OCI-LY7 (cell line): ENCODE results near the gene MESD.

Experiments
- CTCF ChIP-seq: fragments of 200-600 bp; sonication (generic); conservative IDR thresholded peaks from 2 replicates; pipeline ENCODE4 v1.5.1; 2014; ENCODE audit warnings: mild to moderate bottlenecking, antibody characterized with exemption, low read length, moderate library complexity, mixed read lengths
- EZH2phosphoT487 ChIP-seq: fragments of 200-600 bp; sonication (generic); IDR thresholded peaks from 2 replicates; pipeline ENCODE4 v1.6.1; 2018; ENCODE audit warnings: low read depth, borderline replicate concordance, mild to moderate bottlenecking, mixed run types, antibody characterized with exemption, low read length, moderate library complexity, mixed read lengths

DNA sequence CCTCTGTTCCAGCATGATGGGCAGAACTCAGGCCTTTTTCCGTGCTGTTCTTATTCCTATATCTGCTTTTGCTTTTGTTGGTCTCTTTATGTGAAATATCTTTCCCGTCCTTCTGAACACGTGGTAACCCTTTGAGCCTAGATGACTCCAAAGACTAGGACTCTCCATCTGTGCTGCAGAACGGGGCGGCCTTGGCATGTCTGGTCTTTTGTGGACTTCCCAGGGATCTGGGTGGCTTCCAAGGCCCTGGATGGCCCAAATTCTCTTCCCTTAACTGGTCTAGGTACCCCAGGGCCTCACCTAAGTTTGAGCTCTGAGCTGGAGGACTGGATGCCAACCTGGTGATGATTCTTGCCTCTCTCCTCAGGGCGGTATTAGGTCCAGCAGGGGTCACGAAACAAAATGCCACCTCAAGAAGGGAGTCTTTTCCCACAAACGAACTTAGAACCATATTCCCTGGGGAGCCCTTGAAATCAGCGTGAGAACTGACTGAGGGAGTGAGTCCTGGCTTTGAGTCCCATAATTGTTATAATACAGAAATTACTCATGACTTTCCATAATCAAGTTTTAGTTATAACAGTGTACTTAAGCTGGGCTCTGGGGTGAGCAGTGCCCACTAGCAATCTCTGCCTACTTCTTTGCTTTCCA is 25.0 kb upstream of the MESD start:
- TF ChIP-seq CTCF (no peak), EZH2phosphoT487 (no peak)
